Stimulated activated naive CD4-positive, alpha-beta T cell treated with Interleukin-2 at 50 U/mL for 16 hours (primary cell): ENCODE measurements around the gene USP7.
"Not testable (repeated sequence)": the region's sequence is repeated elsewhere in the genome, so short reads cannot be mapped to it uniquely, and the experiment has no call there.

ENCODE experiments used
- DNase-seq: peaks from one replicate; lab custom pipeline; 2025; lab: John Stamatoyannopoulos, UW

USP7 gene

DNA sequence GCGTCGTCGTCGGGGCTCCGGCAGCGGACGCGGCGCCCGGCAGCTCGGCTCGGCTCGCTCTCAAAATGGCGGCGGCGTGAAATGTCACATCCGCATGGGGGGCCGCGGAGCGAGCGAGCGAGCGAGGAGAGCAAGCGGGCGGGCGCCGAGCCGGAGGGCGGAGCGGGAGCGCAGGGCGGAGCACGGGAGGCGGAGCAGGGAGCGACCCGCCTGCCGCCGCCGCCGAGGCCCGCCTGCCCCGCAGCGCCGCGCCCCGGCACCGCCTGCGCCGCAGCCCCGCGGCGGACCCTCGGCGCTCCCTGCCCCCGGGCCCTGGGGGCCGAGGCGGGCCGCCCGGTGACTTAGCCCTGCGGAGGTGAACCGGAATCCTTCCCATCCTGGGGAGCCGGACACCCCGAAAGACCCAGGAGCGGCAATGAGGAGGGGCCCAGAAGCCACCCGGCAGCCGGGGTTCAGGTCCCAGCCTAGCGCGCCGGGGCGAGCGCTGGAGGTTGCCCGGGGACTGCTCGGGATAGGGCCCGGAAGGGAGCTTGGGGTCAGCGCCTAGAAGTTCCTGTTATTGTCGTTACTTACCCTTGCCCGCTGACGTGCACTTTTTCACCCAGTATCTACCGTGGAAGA is at the start of gene USP7:
USP7 (minus strand) TSS at position 86 of the 621 bp plus-strand sequence. CDS start 621 bp downstream, outside the sequence.
- DNase-seq, result peak; percentile 91

DNA sequence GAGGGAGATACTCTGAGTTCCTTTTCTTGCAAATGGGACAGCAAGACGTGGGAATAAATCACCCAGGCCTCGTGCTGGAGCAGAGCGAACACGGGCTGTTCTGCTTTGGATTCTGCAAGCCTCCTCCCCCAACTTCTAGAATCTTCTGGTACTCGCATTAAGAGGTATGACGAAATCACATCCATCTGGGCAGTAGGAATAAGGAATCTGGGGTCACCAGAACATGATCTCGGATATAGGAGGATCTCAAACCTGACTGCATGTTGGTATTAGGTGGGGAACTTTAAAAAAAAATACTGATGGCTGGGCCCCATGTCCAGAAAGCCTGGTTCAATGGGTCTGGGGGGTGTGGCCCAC is 49.8 kb upstream of the USP7 start:
- DNase-seq, result no peak

- no peak for DNase-seq
These were observed 49.3 kb upstream of the USP7 start for GRCh38 chr16:9012848-9013507.

DNA sequence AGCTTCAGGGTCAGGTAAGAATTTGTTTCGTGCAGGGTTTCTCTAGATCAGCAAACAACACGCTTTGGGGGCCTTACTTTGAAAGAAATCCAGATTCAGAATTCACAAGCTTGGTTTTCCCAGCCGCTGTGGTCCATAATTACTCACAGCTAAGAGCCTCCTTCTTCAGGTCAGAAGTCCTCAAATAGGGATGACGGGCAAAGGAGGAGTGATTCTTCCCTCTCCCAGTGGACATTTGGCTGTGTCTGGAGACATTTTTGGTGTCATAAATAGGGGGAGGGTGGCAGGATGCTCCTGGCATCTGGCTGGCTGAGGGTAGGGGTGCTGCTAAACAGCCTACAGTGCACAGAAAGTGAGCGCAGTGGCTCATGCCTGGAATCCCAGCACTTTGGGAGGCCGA is 48.6 kb upstream of the USP7 start:
- no peak for DNase-seq

DNA sequence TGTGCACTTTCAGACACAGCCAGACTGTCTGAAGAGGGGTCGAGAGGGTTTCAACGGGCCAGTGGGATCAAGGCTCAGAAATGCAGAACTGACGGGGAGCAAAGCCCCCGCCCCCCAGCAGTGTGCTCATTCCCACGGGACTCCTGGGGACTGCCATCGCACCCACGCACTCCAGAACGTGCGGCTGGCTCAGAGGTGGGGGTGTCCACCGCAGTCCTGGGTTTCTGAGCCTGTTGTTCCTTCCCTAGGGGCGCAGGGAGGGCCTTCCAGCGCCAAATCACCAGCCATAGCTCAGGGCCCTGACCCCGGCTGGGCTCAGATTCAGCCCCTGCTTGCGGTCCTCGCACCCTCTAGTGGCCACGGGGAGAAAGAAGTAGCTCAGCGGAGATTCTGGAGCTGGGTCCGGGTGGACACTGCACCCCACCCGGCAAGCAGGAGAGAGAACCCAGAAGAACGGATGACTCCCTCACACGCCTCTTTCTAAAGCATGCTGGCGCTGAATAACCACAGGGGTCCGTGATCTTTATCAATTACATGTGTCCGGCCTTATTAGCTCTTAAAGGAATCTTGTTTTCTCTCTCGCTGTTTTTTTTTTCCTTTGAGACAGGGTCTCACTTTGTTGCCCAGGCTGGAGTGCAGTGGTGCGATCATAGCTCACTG is 45.0 kb upstream of the USP7 start:
- peak; percentile 55 for DNase-seq

- no peak for DNase-seq
These were observed 43.6 kb upstream of the USP7 start for GRCh38 chr16:9007177-9007794.

- no peak for DNase-seq
These were observed 40.5 kb upstream of the USP7 start for GRCh38 chr16:9004183-9004582.

DNA sequence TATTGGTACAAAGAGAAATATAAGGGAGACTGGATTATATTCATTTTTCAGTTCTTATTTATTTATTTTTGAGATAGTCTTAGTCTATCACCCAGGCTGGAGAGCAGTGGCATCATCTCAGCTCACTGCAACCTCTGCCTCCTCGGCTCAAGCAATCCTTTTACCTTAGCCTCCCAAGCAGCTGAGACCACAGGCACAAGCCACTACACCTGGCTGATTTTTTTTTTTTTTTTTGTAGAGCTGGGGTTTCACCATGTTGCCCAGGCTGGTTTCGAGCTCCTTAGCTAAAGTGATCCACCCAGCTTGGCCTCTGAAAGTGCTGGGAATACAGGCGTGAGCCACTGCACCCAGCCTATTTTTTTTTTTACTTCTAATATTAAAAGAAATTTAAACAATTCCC is 40.1 kb upstream of the USP7 start:
- no peak for DNase-seq

DNA sequence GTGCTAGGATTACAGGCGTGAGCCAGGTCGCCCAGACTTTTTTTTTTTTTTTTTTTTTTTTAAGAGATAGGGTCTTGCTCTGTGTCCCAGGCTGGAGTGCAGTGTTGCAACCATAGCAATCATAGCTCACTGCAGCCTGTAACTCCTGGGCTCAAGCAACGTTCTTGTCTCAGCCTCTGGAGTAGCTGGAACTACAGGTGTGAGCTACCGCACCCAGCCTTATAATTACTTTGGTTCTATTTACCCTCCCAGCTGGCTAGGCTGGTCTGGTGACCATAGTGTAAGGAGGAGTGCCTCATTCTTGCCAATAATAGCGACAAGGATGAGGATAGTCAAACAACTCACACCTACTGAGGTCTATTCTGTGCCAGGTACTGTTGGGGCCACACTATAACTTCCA is 39.6 kb upstream of the USP7 start:
- no peak for DNase-seq

- no peak for DNase-seq
These were observed 38.3 kb upstream of the USP7 start for GRCh38 chr16:9002042-9002441.

DNA sequence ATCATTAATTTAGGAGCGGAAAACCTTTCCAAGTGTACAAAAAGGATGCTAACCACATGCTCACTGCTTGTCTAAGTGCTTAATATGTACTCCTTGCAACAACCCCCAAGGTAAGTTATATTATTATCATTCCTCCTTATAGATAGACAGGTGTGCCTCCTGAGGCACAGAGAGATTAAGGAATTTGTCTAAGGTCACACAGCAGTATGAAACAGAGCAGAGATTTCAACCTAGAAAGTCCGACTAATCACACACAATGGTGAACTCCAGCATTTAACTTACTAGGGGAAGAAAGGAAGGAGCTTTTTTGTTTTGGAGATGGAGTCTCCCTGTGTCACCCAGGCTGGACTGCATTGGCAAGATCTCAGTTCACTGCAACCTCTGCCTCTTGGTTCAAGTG is 37.0 kb upstream of the USP7 start:
- no peak for DNase-seq

- DNase-seq, result no peak
These were observed 36.1 kb upstream of the USP7 start for GRCh38 chr16:8999800-9000199.

GRCh38 chr16:8998108-8998507 is 34.4 kb upstream of the USP7 start:
- no peak for DNase-seq

- DNase-seq, result no peak
These were observed 33.2 kb upstream of the USP7 start for GRCh38 chr16:8996891-8997290.

DNA sequence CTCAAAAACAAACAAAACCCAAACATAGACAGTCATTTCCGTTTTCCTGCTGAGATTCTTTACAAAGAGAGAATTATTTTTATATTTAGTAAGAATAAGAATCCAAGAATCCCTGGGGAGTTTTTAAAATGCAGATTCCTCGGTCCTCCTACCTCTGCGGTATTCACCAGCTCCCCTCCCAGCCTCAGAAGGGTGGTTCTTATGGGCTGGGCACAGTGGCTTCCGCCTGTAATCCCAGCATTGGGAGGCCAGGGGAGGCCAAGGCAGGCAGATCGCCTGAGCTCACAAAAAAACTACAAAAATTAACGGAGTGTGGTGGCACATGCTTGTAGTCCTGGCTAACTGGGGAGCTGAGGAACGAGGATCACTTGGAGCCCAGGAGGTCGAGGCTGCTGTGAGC is 26.7 kb upstream of the USP7 start:
- no peak for DNase-seq

- no peak for DNase-seq
These were observed 25.6 kb upstream of the USP7 start for GRCh38 chr16:8989099-8989878.

- DNase-seq, result no peak
These were observed 23.1 kb upstream of the USP7 start for GRCh38 chr16:8986818-8987191.

DNA sequence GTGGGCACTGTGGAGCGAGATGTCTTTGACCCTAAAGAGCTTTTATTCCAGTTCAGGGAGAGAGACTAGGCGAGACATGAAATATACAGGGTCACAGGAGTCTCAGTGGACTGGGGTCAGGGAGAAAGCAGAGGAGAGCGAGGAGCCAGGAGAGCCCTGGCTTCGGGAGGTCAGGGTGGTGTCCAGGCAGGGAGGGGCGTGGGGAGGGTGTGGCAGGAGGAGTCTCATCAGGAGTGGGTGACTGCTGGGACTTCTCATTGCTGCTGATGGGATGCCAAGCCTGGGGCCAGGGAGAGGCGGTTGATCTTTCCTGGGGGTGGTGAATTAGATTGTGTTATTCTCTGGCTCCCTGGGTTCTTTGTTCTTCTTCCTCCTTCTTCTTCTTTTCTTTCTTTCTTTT is 22.4 kb upstream of the USP7 start:
- no peak for DNase-seq

DNA sequence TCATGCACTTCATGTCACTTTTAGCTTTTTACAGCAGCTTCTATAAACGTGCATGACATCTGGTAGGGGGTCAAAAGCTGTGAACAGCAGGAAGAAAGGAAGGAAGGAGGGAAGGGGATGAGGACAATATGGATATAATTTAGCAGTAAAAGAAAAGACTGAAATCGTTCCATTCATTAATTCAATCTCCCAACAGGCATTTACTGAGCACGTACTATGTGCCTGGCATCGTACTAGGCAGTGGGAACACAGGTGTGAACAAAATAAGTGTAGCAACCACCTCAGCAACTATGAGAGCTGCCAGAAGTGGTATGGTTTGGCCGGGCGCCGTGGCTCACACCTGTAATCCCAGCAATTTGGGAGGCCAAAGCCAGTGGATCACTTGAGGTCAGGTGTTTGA is 19.1 kb upstream of the USP7 start:
- no peak for DNase-seq

- DNase-seq, result not testable (repeated sequence)
These were observed 18.2 kb upstream of the USP7 start for GRCh38 chr16:8981901-8982300.

- not testable (repeated sequence) for DNase-seq
These were observed 12.5 kb upstream of the USP7 start for GRCh38 chr16:8976189-8976588.

- DNase-seq, result no peak
These were observed 11.3 kb upstream of the USP7 start for GRCh38 chr16:8975039-8975438.
